HG03108 (cell line): ENCODE results near the gene TBC1D20.
"Not testable (repeated sequence)": the region's sequence is repeated elsewhere in the genome, so short reads cannot be mapped to it uniquely, and the experiment has no call there.

Experiments used
- ATAC-seq: cut with Tn5 transposase; IDR thresholded peaks from one replicate; pipeline ENCODE4 v1.9.1; 2021; ENCODE audit warnings: moderate library complexity; ENCODE audit not compliant: unreplicated experiment

TBC1D20 gene, protein sequence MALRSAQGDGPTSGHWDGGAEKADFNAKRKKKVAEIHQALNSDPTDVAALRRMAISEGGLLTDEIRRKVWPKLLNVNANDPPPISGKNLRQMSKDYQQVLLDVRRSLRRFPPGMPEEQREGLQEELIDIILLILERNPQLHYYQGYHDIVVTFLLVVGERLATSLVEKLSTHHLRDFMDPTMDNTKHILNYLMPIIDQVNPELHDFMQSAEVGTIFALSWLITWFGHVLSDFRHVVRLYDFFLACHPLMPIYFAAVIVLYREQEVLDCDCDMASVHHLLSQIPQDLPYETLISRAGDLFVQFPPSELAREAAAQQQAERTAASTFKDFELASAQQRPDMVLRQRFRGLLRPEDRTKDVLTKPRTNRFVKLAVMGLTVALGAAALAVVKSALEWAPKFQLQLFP

DNA sequence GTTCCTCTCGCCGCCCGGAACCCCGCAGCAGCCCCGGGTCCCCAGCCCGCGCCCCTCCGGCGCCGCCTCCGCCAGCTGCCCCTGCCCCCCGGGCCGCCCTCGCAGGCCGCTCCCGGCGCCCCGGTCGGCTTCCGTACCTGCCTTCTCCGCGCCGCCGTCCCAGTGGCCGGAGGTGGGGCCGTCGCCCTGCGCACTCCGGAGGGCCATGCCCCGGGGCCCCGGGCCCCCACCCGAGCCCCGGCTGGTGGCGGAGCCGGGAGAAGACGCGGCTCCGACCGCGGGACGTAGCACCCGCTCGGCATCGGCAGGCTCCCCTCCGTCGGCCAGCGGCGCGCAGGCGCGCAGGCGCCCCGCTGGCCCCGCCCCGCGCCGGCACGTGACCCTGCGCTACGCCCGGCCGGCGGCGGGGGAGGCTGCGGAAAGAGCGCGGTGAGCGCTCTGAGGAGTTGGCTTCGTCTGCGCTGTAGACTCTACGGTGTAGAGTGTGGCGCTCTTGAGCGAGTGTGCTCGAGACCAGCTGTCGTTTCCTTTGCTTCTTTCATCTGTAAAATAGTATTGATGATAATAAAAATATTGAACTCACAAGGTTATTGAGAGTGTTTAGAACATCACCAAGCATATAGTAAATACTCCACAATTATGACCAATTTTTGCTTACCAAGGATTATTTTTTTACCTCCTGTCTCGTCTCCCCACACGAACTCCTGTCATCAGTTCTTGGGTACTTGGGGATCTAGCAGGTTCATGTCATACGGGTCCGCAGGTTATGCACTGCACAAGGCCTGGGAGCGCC lies at the start of gene TBC1D20:
Gene TBC1D20 (minus strand): TSS at position 335 of the 793 bp plus-strand sequence. CDS start 128 bp downstream, at position 207.
- peak; percentile 93 for ATAC-seq

DNA sequence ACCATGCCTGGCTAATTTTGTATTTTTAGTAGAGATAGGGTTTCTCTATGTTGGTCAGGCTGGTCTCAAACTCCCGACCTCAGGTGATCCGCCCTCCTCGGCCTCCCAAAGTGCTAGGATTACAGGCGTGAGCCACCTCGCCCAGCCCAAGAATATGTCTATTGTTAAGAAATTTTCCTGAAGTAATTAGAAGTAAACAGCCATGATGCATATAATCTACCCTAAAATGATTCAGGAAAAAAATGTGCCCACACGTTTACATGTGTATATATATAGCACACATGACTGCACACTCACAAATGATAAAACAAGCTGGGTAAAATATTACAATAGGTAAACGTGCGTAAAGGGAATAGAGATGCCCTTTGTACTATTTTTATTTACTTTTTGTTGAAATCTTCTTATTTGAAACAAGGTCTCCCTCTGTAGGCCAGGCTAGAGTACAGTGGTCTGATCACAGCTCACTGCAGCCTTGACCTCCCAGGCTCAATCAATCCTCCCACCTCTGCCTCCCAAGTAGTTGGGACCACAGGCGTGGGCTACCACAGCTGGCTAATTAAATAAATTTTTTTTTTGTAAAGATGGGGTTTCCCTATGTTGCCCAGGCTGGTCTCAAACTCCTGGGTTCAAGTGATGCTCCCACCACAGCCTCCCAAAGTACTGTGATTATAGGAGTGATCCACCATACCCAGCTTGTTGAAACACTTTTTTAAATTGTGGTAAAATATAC lies 48.2 kb upstream of the TBC1D20 start:
- ATAC-seq, result not testable (repeated sequence)

DNA sequence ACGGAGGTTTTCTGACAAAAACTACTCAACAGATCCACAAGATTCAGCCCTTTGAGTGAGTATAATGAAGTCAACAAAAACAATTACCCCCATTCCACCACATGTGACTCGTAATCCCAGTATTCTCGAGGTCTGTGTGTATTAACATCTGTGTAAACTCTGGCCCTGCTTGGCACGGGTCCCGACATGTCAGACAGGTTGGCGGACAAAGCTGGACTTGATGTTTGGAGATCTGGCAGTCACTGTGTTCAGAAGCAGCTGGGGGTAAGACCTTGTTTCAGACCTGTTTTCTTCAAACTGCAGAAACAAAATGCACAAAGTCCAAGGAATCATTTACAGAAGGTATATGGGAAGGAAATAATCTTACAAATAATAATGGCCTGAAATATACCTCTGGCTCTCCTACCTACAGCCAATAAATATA lies 46.0 kb upstream of the TBC1D20 start:
- not testable (repeated sequence) for ATAC-seq

DNA sequence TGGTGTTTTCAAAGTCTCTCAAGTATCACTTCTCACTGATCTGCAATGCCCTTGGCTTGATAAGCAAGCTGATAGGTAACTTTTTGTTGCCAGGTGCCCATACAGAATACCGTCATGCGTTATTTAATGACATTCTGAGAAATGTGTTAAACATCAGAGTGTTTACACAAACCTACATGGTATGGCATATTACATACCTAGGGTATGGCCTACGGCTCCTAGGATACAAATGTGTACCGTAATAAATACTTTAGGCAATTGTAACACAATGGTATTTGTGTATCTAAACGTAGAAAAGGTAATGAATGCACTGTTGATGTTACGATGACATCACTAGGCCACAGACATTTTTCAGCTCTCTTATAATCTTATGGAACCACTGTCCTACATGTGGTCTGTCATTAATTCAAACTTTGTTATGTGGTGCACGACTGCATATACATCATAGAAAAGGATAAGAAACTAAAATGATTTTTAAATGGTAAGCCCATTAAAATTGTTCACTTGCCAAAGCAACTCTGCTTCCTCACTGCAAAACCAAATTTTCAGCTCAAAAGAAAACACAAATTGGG lies 45.5 kb upstream of the TBC1D20 start:
- no peak for ATAC-seq

DNA sequence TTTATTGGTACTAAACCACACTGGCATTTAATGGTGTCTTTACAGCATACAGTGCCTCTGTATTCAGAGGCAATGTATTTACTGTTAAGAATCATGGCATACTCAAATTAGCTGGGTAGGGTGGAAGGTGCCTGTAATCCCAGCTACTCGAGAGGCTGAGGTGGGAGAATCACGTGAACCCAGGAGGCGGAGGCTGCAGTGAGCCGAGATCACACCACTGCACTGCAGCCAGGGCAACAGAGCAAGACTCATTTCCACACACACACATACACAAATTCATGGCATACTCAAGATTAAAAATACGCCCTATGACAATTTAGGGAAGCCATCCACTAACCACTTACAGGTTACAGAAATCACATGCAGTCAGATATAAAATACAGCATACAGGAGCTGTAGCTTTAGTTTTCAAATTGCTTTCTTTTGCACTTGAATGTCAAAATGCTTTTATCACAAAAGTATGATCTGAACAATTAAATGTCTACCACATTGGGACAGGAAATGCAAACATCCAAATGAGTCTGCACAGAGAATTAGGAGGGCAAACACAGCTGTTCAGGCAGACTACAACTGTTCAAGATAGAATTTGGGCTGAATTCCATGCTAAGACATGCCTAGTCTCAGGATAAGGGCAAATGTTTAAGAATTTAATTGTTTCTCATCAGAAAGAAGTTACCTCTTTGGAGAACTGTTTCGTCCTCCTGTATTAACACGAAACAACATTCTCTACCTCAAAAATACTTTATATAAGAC lies 44.8 kb upstream of the TBC1D20 start:
- no peak for ATAC-seq

DNA sequence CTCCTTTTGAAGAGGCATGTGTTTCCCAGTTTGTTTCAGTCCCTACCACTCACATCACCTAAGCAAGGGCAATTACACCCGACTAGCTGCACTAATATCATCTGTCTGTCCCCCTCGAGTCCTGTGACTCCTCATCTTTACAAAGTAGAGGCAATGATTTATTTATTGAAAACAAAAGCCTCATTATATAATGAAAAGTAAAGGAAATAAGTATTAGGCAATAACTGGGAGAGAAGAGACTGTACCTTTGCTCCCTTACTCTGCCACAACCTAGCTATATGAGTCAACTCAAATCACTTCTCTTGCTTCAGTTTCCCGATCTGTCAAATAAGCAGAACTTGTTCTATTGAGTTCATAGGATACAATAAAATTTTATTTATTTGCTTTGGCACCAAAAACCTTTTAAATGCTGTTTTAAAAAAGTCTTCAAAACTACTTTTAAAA lies 42.3 kb upstream of the TBC1D20 start:
- no peak for ATAC-seq

DNA sequence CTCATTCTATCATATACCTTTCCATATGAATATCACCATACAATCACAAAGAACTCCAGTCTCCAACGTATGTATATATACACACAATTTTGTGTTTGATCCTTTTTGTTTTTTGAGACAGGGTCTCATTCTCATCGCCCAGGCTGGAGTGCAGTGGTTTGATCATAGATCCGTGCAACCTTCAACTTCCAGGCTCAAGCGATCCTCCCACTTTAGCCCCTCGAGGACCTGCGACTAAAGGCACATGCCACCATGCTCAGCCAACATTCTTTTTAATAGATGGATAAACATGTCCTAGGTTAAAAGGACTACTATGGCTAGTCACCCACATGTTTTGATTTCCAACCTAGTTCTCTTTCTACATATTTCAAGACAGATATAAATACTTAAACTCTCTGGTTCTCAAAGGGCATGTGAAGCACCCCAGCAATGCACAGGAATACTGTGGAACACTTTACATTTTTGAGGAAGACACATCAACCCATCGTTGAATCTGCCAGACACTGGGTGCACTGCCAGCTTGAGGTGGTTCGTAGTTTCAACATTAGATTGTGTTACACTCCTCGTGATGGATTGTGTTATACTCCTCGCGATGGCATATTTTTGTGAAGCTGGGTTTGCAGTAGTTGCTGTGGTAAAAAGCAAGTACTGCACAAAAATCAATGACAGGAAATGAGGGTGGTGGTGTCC lies 40.9 kb upstream of the TBC1D20 start:
- no peak for ATAC-seq

DNA sequence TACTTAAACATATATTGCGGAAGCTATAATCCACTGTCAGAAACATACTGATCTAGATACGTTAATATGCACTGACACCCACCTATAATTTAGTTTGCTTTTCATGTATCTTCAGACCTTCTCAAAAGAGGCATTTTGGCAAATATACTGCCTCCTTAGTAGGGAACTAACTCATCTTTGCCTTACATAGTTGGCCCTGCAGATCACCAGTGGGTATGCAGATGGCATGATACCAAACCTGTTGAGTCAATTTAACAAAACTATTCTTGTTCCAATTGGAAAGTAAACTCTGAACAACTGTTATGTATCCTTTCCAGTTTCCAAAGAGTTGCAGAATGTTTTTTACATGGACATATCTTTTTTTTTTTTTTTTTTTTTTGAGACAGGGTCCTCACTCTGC lies 35.6 kb upstream of the TBC1D20 start:
- no peak for ATAC-seq

DNA sequence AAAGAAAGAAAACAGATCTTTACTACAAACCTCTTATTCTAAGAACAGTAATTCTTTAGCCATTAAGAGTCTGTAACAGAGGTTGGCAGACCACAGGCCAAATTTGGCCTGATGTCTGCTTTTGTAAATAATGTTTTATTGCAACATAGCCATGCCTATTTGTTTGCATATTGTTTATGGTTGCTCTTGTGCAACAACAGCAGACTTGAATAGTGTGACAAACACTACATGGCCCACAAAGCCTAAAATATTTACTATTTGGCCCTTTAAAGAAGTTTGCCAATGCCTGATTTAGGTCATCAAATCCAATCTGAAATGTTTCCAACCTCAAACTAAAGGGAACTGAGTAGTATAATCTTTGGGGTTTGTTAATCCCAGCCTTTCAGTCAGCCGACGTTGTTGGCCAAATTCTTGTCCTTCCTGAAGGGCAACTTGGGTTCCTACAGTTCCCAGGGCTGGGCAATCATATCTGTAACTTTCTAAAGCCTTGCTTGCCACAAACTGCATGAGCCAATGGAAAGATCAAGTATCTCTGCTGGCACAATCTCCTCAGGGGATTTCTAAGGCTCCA lies 33.9 kb upstream of the TBC1D20 start:
- ATAC-seq, result no peak

DNA sequence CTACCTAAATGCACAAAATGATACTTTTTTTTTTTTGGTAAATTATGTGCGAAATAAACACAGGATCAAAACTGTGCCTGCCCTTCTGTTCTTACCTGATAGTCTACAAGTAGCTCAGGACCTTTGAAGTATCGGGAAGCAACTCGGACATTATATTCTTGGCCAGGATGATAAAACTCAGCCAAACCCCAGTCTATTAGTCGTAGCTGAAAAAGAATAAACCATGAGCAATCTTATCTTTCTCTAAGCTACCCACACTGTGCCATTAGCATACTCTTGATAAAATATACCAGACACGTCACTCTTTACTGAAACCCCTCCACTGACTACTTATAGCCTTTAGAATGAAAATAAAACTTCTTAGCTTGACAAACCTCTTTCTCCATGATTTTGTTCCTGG lies 29.8 kb upstream of the TBC1D20 start:
- ATAC-seq, result no peak

DNA sequence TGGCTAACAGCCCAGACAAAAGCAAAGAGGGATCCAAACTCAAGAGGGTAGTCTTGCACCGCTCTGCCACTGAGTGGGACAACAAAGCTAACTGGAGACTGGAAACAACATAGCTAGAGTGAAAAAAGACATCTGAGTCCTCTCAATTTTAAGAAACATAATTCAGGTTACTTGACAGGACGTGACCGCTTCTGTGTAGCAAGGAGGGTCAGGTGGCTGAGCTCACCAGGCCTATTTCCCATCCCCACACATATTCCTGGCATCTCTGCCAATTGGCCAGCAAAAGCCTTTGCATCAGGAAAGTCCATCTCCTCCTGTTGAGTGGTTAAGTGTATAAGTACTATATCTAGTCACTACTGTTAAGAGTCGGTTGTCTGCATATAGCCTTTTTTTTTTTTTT lies 25.3 kb upstream of the TBC1D20 start:
- ATAC-seq, result no peak

DNA sequence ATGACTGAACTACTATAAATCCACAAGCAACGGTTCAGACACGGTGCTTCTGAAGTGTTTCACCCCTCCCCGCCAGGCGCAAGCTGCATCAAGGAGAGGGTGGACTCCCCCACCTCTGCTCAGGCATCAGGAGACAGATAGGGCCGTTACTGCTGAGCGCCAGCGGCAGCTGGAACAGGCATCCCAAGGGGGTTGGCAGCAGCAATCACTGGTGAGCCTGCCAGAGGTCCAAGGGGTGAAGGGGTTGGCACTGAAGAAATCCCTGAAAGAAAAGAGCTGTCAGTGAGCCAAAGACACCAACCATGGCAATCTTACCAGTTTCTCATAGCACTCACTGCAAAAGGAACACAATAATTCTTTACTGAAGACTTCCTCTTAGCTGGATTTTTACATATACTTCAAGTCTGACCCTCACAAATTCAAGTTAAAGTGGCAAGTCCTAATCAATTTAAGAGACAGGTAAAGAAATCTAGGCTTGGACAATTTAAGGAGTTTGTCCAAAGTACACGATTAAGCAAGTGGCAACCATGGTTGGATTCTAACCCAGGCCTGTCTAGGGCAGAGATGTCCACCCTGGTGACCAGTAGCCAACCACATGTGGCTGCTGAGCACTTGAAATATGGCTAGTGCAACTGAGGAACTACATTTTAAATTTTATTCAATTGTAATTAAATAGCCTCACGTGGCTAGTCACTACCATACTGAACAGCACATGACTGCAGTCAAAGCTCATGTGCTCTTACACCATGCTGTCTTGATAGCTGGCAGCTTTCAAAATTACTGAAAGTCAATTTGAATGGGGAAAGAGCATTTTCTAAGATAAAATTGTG lies 21.7 kb upstream of the TBC1D20 start:
- no peak for ATAC-seq

DNA sequence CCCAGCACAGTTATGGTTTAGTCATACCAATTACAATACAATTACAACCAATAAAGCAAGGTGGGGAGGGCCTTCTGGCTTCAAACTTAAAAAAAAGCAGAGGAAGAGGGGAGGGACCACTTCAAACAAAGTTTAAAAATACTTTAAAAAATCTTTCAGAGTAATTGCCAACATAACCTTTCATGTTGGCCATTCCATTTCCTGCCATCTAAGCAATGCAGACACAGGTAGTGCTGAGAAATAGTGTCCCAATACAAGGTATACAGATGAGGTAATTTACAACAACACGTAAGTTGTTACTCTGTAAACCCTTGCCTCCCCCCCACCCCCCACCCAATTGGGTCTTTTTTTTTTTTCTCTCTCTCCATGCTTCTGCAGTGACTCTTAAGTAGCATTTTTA lies 18.8 kb upstream of the TBC1D20 start:
- ATAC-seq, result no peak

DNA sequence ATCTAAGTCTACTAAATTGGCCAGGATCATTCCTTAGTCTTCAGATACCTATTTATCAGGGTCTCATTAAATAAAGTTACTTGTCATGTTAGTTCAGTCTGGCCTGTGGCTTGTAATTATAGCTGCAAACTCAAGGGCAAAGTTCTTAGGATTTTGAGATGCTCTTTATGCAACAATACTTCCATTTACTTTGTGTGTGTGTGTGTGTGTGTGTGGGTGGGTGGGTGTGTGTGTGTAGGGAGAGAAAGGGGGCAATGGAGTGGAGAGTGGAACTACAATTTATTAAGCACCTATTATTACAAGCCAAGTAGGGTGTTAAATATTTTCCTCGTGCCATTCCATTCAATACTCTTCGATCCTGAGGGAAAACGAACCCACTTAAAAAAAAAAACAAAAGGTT lies 17.7 kb upstream of the TBC1D20 start:
- no peak for ATAC-seq

DNA sequence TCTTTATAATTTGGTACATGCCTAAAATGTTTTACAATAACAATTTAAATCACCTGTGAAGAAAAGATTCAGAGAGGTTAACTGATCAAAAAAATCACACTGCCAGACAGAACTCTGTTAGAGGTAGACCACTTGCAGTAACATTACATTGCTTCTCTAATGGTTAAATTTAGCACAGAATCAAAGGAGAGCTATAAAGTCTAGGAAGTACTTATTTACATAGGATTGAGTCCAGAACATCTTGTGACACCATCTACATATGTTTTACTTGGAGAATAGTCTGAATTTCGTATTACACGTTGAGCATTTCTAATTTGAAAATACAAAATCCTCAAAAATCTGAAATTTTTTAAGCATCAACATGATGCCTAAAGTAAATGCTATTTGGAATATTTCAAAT lies 17.2 kb upstream of the TBC1D20 start:
- no peak for ATAC-seq

DNA sequence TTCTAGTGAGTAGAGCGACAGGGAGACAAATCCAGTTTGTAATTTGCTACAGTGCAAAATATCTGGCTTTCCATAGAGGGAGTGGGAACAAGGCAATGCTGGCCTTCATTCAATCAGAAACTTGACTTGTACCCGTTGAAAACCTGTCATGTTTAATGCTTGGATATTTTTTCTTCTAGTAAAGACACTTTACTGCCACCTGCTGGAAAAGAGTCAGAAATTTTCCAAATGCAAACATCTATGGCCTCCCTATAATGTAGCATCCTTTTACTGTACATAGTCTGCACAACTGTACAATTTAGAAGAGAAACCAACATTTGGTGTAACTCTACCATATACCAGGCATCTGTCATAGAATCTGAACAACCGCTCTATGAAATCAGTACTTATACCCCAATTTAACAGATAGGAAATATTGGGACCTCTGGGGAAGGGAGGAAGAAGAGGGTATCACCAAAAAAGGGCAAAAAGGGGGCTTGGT lies 16.7 kb upstream of the TBC1D20 start:
- no peak for ATAC-seq

DNA sequence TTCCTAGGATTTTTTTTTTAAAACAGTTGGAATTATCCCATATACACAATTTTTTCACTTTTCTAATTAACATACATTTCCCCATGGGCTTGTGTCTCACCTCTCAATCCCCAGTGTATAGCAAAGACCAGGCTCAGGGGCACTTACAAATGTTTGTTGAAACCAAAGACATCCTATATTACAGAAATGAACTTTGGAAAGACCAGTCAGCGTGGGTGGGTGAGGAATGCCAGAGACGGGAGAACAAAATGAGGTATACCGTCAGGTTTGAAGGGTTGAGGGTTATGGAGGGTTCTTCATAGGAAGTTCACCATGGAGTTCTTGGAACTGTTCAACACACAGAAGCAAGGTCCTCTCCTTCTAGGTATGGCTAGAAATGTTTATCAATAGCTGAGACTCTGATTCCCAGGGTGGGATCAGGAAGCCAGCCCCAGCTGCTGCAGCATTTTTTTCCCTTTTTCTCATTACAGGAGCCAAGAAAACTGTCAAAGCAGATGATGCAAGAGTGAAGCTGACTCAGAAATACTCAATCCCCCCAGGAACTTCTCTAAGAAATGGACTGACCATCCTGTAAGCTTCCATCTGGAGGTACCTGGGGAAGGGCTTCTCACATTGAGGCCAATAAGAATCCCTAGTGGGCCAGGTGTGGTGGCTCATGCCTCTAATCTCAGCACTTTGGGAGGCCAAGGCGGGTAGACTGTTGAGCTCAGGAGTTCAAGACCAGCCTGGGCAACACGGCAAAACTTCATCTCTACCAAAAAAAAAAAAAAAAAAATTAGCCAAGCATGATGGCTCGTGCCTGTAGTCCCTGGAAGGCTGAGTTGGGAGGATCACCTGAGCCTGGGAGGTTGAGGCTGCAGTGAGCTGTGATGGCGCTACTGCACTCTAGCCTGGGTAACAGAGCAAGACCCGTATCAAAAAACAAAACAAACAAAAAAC lies 15.9 kb upstream of the TBC1D20 start:
- ATAC-seq, result no peak
